Neural cell (in vitro differentiated cells): ENCODE measurements around the gene RABEPK. TPM values are rescaled to one million over a fixed set of nuclear protein-coding genes. Genes with fewer than 3 reads are reported as not detected.

Experiments
- H2AFZ ChIP-seq: fragments of 200-600, 300-800 bp; sonication (generic), shearing (Covaris generic); 2 replicates; pipeline ENCODE4 v1.6.0; 2014; ENCODE audit warnings: low read depth, mild to moderate bottlenecking, antibody characterized with exemption, low read length, moderate library complexity
- H3F3A ChIP-seq: fragments of 200-600 bp; shearing (Covaris generic); 2 replicates; pipeline ENCODE4 v1.6.1; 2016; ENCODE audit warnings: mild to moderate bottlenecking, moderate library complexity, mixed read lengths, antibody characterized with exemption, low read length; ENCODE audit not compliant: insufficient read depth, poor library complexity, severe bottlenecking
- H3K27ac ChIP-seq: fragments of 200-600, 300-800 bp; sonication (generic), shearing (Covaris generic); 2 replicates; pipeline ENCODE4 v1.5.1; 2014; ENCODE audit warnings: mild to moderate bottlenecking, low read length, moderate library complexity
- H3K27me3 ChIP-seq: fragments of 300-800, 200-600 bp; sonication (generic), shearing (Covaris generic); 2 replicates; pipeline ENCODE4 v1.6.0; 2014; ENCODE audit warnings: mild to moderate bottlenecking, low read depth, low read length, moderate library complexity; ENCODE audit not compliant: insufficient read depth
- H3K36me3 ChIP-seq: fragments of 300-800, 200-600 bp; sonication (generic), shearing (Covaris generic); 2 replicates; pipeline ENCODE4 v1.5.1; 2014; ENCODE audit warnings: mild to moderate bottlenecking, antibody characterized with exemption, low read length, moderate library complexity; ENCODE audit not compliant: insufficient read depth
- H3K4me2 ChIP-seq: fragments of 300-800, 200-600 bp; sonication (generic), shearing (Covaris generic); 2 replicates; pipeline ENCODE4 v1.6.0; 2014; ENCODE audit warnings: mild to moderate bottlenecking, low read length
- H3K4me3 ChIP-seq: fragments of 300-800, 200-600 bp; sonication (generic), shearing (Covaris generic); 2 replicates; pipeline ENCODE4 v1.5.1; 2014; ENCODE audit warnings: mild to moderate bottlenecking, low read length, moderate library complexity
- H3K79me2 ChIP-seq: fragments of 200-600 bp; shearing (Covaris generic); replicated peaks from 2 replicates; pipeline ENCODE4 v1.6.0; 2014; ENCODE audit warnings: mild to moderate bottlenecking, low read length, moderate library complexity; ENCODE audit not compliant: insufficient read depth
- H3K9ac ChIP-seq: fragments of 300-800, 200-600 bp; sonication (generic), shearing (Covaris generic); 2 replicates; pipeline ENCODE4 v1.6.1; 2016; ENCODE audit warnings: mild to moderate bottlenecking, low read length, mixed read lengths
- H3K9me2 ChIP-seq: fragments of 200-600 bp; shearing (Covaris generic); 2 replicates; pipeline ENCODE4 v1.6.1; 2016; ENCODE audit warnings: mild to moderate bottlenecking, low read length, mixed read lengths; ENCODE audit not compliant: insufficient read depth
- H3K9me3 ChIP-seq: fragments of 200-600, 300-800 bp; sonication (generic), shearing (Covaris generic); 2 replicates; pipeline ENCODE4 v1.6.1; 2016; ENCODE audit warnings: mild to moderate bottlenecking, mixed run types, low read length, moderate library complexity, mixed read lengths
- H4K20me1 ChIP-seq: fragments of 200-600 bp; shearing (Covaris generic); 2 replicates; pipeline ENCODE4 v1.6.1; 2016; ENCODE audit warnings: mild to moderate bottlenecking, mixed run types; ENCODE audit not compliant: insufficient read depth
- EP300 ChIP-seq: fragments of 450-650 bp; conservative IDR thresholded peaks from 2 replicates; pipeline ENCODE4 v1.6.1; 2014; ENCODE audit warnings: antibody characterized with exemption, mild to moderate bottlenecking, moderate library complexity; ENCODE audit not compliant: poor library complexity, severe bottlenecking
- MXI1 ChIP-seq: fragments of 450-650 bp; conservative IDR thresholded peaks from 2 replicates; pipeline ENCODE4 v1.6.1; 2014; ENCODE audit warnings: antibody characterized with exemption, mild to moderate bottlenecking; ENCODE audit not compliant: poor library complexity, severe bottlenecking
- POLR2AphosphoS5 ChIP-seq: IDR thresholded peaks from 2 replicates; pipeline ENCODE4 v1.6.1; 2012
- SMC3 ChIP-seq: fragments of 450-650 bp; conservative IDR thresholded peaks from 2 replicates; pipeline ENCODE4 v1.6.1; 2014; ENCODE audit warnings: antibody characterized with exemption, mild to moderate bottlenecking, moderate library complexity; ENCODE audit not compliant: poor library complexity
- TAF1 ChIP-seq: IDR thresholded peaks from 2 replicates; pipeline ENCODE4 v1.6.1; 2012; ENCODE audit warnings: low read depth
- polyA plus RNA-seq: library from polyadenylated mRNA; depleted of rRNA; stranded (reverse); fragments of >200 nt; gene quantifications from 2 replicates; pipeline ENCODE4 v1.2.3, GENCODE V29; 2014
- small RNA-seq, 3 experiments: library from RNA; depleted of rRNA; stranded (forward); fragments of <200 nt; gene quantifications; one replicate each; pipeline ENCODE3, GENCODE V24; 2012

RABEPK gene
- polyA plus RNA-seq, 1 donor from 2014 or later: 58.2 TPM

GRCh38 chr9:125280945-125281344, 80.6 kb downstream of the RABEPK start:
- H2AFZ ChIP-seq: no peak overlapping the region
- H3K79me2 ChIP-seq: peaks cover 13% of the 10 kb centered on the region
- no peak overlapping the region for H3K4me2 ChIP-seq
- H3K9ac ChIP-seq: no peak overlapping the region
- no peaks in the 10 kb centered on the region for H3F3A ChIP-seq
- no peaks in the 10 kb centered on the region for H3K27me3 ChIP-seq
- H3K27ac ChIP-seq: no peak overlapping the region
- no peaks in the 10 kb centered on the region for H3K9me2 ChIP-seq
- H3K36me3 ChIP-seq: no peaks in the 10 kb centered on the region
- H3K9me3 ChIP-seq: no peaks in the 10 kb centered on the region
- no peaks in the 10 kb centered on the region for H4K20me1 ChIP-seq
- H3K4me3 ChIP-seq: no peak overlapping the region
- TF ChIP-seq POLR2AphosphoS5: no peak
- TF ChIP-seq MXI1: no peak
- no peak for TF ChIP-seq EP300
- TF ChIP-seq TAF1: no peak
- no peak for TF ChIP-seq SMC3

Small RNAs within 50 kb of the gene (small RNA-seq; reads per million reads assigned to genes)
- gene AL354710.1: 0 reads per million in 3 experiments

Other genes starting within 250 kb of the RABEPK start
- 30.0 and 43.2 TPM in 2 replicates for gene SCAI, start 57.0 kb upstream of the RABEPK start, polyA plus RNA-seq
- 21.4 and 25.1 TPM in 2 replicates for gene PPP6C, start 10.7 kb upstream of the RABEPK start, polyA plus RNA-seq
- 17.6 and 20.7 TPM in 2 replicates for gene HSPA5, start 40.8 kb downstream of the RABEPK start, polyA plus RNA-seq
- 39.4 and 49.2 TPM in 2 replicates for gene GAPVD1, start 61.3 kb downstream of the RABEPK start, polyA plus RNA-seq